ENCODE measurements around the gene PACS1.

DNA sequence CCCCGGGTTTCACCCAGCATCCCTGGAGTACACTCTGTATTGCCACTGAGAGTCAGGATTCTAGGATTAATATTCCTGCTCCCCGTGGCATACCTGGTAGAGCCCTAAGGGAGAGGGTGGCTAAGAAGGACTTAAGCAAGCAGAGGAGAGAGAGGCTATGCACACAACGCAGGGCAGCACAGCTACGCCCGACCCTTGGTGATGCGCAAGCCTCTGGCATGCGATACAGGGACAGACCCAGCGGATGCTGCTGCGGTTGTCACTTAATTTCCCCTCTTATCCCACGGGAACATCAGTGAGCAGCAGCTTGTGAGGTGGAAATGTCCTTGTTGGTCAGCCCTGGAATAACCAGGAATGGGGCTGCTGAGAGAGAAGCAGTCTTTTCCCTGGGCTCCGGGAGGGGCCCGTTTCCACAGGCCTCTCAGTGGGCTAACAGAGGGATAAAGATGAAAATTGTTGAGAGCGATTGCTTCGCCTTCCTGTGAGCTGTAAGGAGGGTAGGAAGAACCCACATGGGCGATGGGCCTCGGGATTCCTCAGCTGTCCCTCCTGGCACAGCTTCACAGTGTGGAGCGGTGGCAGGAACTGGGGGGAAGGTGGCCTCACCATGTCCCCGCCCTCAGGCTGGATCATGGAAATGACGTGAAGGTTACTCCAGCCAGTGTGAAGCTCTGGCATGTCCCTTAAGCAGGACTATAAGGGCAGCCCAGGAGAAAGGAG is 149.9 kb downstream of the PACS1 start:
- TF ChIP-seq, protein P1, sequence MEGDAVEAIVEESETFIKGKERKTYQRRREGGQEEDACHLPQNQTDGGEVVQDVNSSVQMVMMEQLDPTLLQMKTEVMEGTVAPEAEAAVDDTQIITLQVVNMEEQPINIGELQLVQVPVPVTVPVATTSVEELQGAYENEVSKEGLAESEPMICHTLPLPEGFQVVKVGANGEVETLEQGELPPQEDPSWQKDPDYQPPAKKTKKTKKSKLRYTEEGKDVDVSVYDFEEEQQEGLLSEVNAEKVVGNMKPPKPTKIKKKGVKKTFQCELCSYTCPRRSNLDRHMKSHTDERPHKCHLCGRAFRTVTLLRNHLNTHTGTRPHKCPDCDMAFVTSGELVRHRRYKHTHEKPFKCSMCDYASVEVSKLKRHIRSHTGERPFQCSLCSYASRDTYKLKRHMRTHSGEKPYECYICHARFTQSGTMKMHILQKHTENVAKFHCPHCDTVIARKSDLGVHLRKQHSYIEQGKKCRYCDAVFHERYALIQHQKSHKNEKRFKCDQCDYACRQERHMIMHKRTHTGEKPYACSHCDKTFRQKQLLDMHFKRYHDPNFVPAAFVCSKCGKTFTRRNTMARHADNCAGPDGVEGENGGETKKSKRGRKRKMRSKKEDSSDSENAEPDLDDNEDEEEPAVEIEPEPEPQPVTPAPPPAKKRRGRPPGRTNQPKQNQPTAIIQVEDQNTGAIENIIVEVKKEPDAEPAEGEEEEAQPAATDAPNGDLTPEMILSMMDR (IDR thresholded peaks at IDR 0.05; ENCODE audit: low read length): no peak
- no peak for TF ChIP-seq EZH2 (IDR thresholded peaks at IDR 0.05; ENCODE audit: borderline replicate concordance, low read length)

All from OCI-LY1 (cell line).